GM12878 (cell line): ENCODE measurements around the gene TIE1. TPM values are rescaled to one million over a fixed set of nuclear protein-coding genes. Genes with fewer than 3 reads are reported as not detected.

Source experiments
- ATAC-seq: fragments of 200-7000 bp; cut with Tn5 transposase; 3 replicates; pipeline ENCODE4 v1.9.1; 2020; ENCODE audit warnings: mild to moderate bottlenecking, moderate library complexity
- BruUV-seq: library from RNA; stranded (reverse); fragments of 400-500 nt; replicated peaks from 2 replicates; lab custom pipeline; 2021; lab: Mats Ljungman, UMichigan
- CTCF ChIA-PET: fragments of 300-600 bp; sonication (Branson Sonifier 250); formaldehyde crosslinking; extraction: SDS; loops from one replicate; lab custom pipeline; 2021; ENCODE audit warnings: inconsistent platforms; lab: Yijun Ruan, JAX
- POLR2A ChIA-PET: fragments of 350-600 bp; formaldehyde crosslinking; extraction: SDS; loops from one replicate; lab custom pipeline; 2021; ENCODE audit warnings: inconsistent platforms; lab: Charles Lee
- RAD21 ChIA-PET: fragments of 300-600 bp; sonication (Branson Sonifier 250); formaldehyde crosslinking; loops from one replicate; lab custom pipeline; 2023; ENCODE audit warnings: antibody characterized with exemption; ENCODE audit not compliant: unreplicated experiment; lab: Charles Lee
- SMC1A ChIA-PET: fragments of 300-600 bp; sonication (Branson Sonifier 250); formaldehyde crosslinking; loops from one replicate; lab custom pipeline; 2023; ENCODE audit not compliant: unreplicated experiment, uncharacterized antibody; lab: Charles Lee
- DNase-seq: peaks from one replicate; pipeline ENCODE4 v3.0.0-alpha.2; 2011; ENCODE audit warnings: low read depth, low spot score
- FAIRE-seq: peaks from 3 replicates; lab custom pipeline; 2011; peaks lifted over from hg19 to GRCh38; lab: Jason Lieb, UNC
- H2AFZ ChIP-seq: 2 replicates; pipeline ENCODE4 v1.6.0; 2011; ENCODE audit warnings: low read depth, low read length, control low read depth; ENCODE audit not compliant: control insufficient read depth
- H3K27ac ChIP-seq: 2 replicates; pipeline ENCODE4 v1.5.1; 2011; ENCODE audit warnings: control low read depth; ENCODE audit not compliant: control insufficient read depth, insufficient read depth
- H3K27me3 ChIP-seq, 2 experiments: replicated peaks in 1 of 2; 2 replicates each; pipeline versions ENCODE4 v1.6.0 to v1.6.1; 2011; ENCODE audit warnings: low read length in 1 of 2; ENCODE audit not compliant: control insufficient read depth in 2 of 2, insufficient read depth in 2 of 2
- H3K36me3 ChIP-seq, 2 experiments: 2 replicates each; pipeline ENCODE4 v1.5.1; 2011; ENCODE audit warnings: low read length in 1 of 2; ENCODE audit not compliant: control insufficient read depth in 2 of 2, insufficient read depth in 2 of 2
- H3K4me1 ChIP-seq: 2 replicates; pipeline ENCODE4 v1.6.1; 2011; ENCODE audit warnings: mild to moderate bottlenecking, low read length, moderate library complexity, mixed read lengths; ENCODE audit not compliant: control insufficient read depth, insufficient read depth
- H3K4me2 ChIP-seq: 2 replicates; pipeline ENCODE4 v1.6.0; 2011; ENCODE audit warnings: control low read depth; ENCODE audit not compliant: control insufficient read depth, insufficient read depth
- H3K4me3 ChIP-seq: fragments of 200-600 bp; sonication (generic); 2 replicates; pipeline ENCODE4 v1.5.1; 2016
- H3K79me2 ChIP-seq: 2 replicates; pipeline ENCODE4 v1.6.0; 2011; ENCODE audit warnings: low read length; ENCODE audit not compliant: control insufficient read depth, insufficient read depth
- H3K9ac ChIP-seq: 2 replicates; pipeline ENCODE4 v1.8.0; 2011; ENCODE audit warnings: low read length, control low read depth, mixed read lengths; ENCODE audit not compliant: control insufficient read depth, insufficient read depth
- H3K9me3 ChIP-seq: replicated peaks from 3 replicates; pipeline ENCODE4 v1.5.1; 2011; ENCODE audit warnings: mild to moderate bottlenecking, low read length; ENCODE audit not compliant: control insufficient read depth, insufficient read depth
- H4K20me1 ChIP-seq: 2 replicates; pipeline ENCODE4 v1.6.0; 2011; ENCODE audit not compliant: control insufficient read depth, insufficient read depth
- BHLHE40 ChIP-seq, 2 experiments: fragments of 450-650 bp in 1 of 2; IDR thresholded peaks; 2 replicates each; pipeline ENCODE4 v1.6.1; 2011 to 2017; ENCODE audit warnings: low read depth in 2 of 2, borderline replicate concordance in 1 of 2, improper control_type of control experiment in 1 of 2, low read length in 1 of 2, mild to moderate bottlenecking in 1 of 2
- CEBPB ChIP-seq, 2 experiments: fragments of 150-350 bp in 1 of 2; IDR thresholded peaks; 2 replicates each; pipeline ENCODE4 v1.6.1; 2012 to 2014; ENCODE audit warnings: low read depth in 2 of 2, low read length in 2 of 2, borderline replicate concordance in 1 of 2, inconsistent platforms in 1 of 2
- FOS ChIP-seq: IDR thresholded peaks from 3 replicates; pipeline ENCODE4 v1.6.1; 2011; ENCODE audit warnings: borderline replicate concordance; ENCODE audit not compliant: insufficient read length; ENCODE audit errors: extremely low read depth
- FOXM1 ChIP-seq: IDR thresholded peaks from 2 replicates; pipeline ENCODE4 v1.6.1; 2012; ENCODE audit warnings: low read depth, mild to moderate bottlenecking, inconsistent platforms, low read length, moderate library complexity
- HDGF ChIP-seq: fragments of 450-650 bp; IDR thresholded peaks from 2 replicates; pipeline ENCODE4 v1.6.1; 2016; ENCODE audit warnings: antibody characterized with exemption
- IKZF2 ChIP-seq, 2 experiments: fragments of 450-650 bp; IDR thresholded peaks; 2 replicates each; pipeline ENCODE4 v1.6.1; 2017; ENCODE audit warnings: mild to moderate bottlenecking in 2 of 2, moderate library complexity in 2 of 2
- JUNB ChIP-seq: IDR thresholded peaks from 2 replicates; pipeline ENCODE4 v1.6.1; 2016; ENCODE audit warnings: antibody characterized with exemption, mild to moderate bottlenecking
- JUND ChIP-seq: IDR thresholded peaks from 2 replicates; pipeline ENCODE4 v1.6.1; 2012; ENCODE audit warnings: low read depth, mild to moderate bottlenecking, low read length, improper control_type of control experiment, moderate library complexity
- KDM1A ChIP-seq: fragments of 200-600 bp; sonication (generic); IDR thresholded peaks from 2 replicates; pipeline ENCODE4 v1.6.1; 2016; ENCODE audit warnings: borderline replicate concordance
- MYB ChIP-seq: fragments of 150-350 bp; IDR thresholded peaks from 2 replicates; pipeline ENCODE4 v1.6.1; 2014; ENCODE audit warnings: mild to moderate bottlenecking, low read depth, low read length, borderline replicate concordance
- PML ChIP-seq: IDR thresholded peaks from 2 replicates; pipeline ENCODE4 v1.6.1; 2012; ENCODE audit warnings: low read length, inconsistent platforms
- TCF3 ChIP-seq: IDR thresholded peaks from 2 replicates; pipeline ENCODE4 v1.6.1; 2012; ENCODE audit warnings: low read depth, mild to moderate bottlenecking, low read length, borderline replicate concordance; ENCODE audit not compliant: insufficient read depth
- ZNF217 ChIP-seq: fragments of 450-650 bp; IDR thresholded peaks from 2 replicates; pipeline ENCODE4 v1.6.1; 2017; ENCODE audit warnings: antibody characterized with exemption, mild to moderate bottlenecking
- ZNF274 ChIP-seq: IDR thresholded peaks from one replicate; pipeline ENCODE4 v1.8.0; 2011; ENCODE audit not compliant: insufficient read length, insufficient read depth
- ZNF384 ChIP-seq: IDR thresholded peaks from 2 replicates; pipeline ENCODE4 v1.6.1; 2012; ENCODE audit warnings: low read depth, mild to moderate bottlenecking, low read length, improper control_type of control experiment, borderline replicate concordance
- ZSCAN29 ChIP-seq: fragments of 450-650 bp; IDR thresholded peaks from 2 replicates; pipeline ENCODE4 v1.6.1; 2017; ENCODE audit warnings: mild to moderate bottlenecking, moderate library complexity
- in situ Hi-C: fragments of 300-500 bp; cut with MboI; formaldehyde crosslinking; loops from 9 replicates; pipeline ENCODE4 v1.14.3; 2018; ENCODE audit warnings: mixed read lengths
- intact Hi-C: fragments of 100-400 bp; cut with micrococcal nuclease; formaldehyde crosslinking; loops from one replicate; pipeline ENCODE4 v1.14.2; 2022; ENCODE audit not compliant: unreplicated experiment
- polyA plus RNA-seq, 11 experiments: library from polyadenylated mRNA; depleted of rRNA in 4 of 11; unstranded in 6 of 11; stranded (reverse) in 5 of 11; fragments of >200 nt; fragmentation: Nextera tagmentation in 4 of 11; fragmentation: Illumina TruSeq in 1 of 11; extraction: Ambion mirVana in 4 of 11; extraction: Trizol in 1 of 11; gene quantifications; 1 replicate in 1 of 11; 2 replicates in 10 of 11; pipeline versions ENCODE4 v1.2.1 to v1.2.3, GENCODE V29; 2011 to 2016; ENCODE audit warnings: inconsistent platforms in 2 of 11, missing spikeins in 2 of 11, low read depth in 1 of 11
- total RNA-seq, 4 experiments: library from RNA; depleted of rRNA in 3 of 4; stranded (reverse); fragments of >200 nt in 3 of 4; fragmentation: Illumina TruSeq in 1 of 4; extraction: Trizol in 1 of 4; gene quantifications; 2 replicates each; pipeline versions ENCODE4 v1.2.1 to v1.2.3, GENCODE V29; 2013 to 2021
- TF ChIP-seq, protein P1 (sequence below): fragments of 450-650 bp; IDR thresholded peaks from 2 replicates; pipeline ENCODE4 v1.6.1; 2016; ENCODE audit warnings: mild to moderate bottlenecking
- TF ChIP-seq, protein P2 (sequence below): fragments of 450-650 bp; IDR thresholded peaks from 2 replicates; pipeline ENCODE4 v1.6.1; 2016; ENCODE audit warnings: mild to moderate bottlenecking
- TF ChIP-seq, protein P3 (sequence below): IDR thresholded peaks from 2 replicates; pipeline ENCODE4 v1.6.1; 2011; ENCODE audit warnings: borderline replicate concordance, low read depth, mild to moderate bottlenecking, moderate library complexity, low read length; ENCODE audit not compliant: insufficient read depth, poor library complexity, severe bottlenecking

Gene TIE1
- total and polyA plus RNA-seq, 10 of the 15 experiments (the other 5 are each of a cell fraction or from before 2014, with no cell fraction given) = 0.26 to 3.9 (median 1.3) TPM

DNA sequence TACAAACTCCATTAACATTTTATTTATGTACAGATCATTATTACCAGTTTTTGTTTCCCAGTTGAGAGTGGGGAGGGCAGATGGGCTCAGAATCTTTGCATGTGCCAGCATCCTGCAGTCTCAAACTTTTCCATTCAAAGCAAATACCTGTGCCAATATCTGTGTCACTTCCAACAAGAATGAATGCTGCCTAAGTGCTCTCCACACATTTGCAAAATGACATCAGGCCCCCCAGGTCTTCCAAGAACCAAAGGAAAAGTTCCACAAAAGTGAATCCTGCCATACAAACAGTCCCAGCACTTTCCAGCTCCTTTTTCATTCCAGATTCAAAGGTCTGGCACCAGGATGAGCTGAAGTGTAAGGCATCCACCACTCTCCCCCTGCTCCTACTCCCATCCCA, 1.7 kb upstream of the TIE1 start:
- no peak overlapping the region for H3K9ac ChIP-seq
- peaks cover 13% of the 10 kb centered on the region for H3K4me1 ChIP-seq
- RAD21 ChIA-PET = no interaction called here
- no peaks in the 10 kb centered on the region for H3K27me3 ChIP-seq
- BruUV-seq = no TSS peak
- H3K4me2 ChIP-seq = no peak overlapping the region
- H2AFZ ChIP-seq = no peak overlapping the region
- no peak overlapping the region for H3K27ac ChIP-seq
- intact Hi-C loops = loop anchor here (5.0 kb wide), 1 partner anchor 68 kb away; the partner anchor contains the start of gene ELOVL1
- CTCF ChIA-PET = no interaction called here
- no peak overlapping the region for H3K4me3 ChIP-seq
- H3K36me3 ChIP-seq = no peaks in the 10 kb centered on the region
- TF ChIP-seq, protein P1, sequence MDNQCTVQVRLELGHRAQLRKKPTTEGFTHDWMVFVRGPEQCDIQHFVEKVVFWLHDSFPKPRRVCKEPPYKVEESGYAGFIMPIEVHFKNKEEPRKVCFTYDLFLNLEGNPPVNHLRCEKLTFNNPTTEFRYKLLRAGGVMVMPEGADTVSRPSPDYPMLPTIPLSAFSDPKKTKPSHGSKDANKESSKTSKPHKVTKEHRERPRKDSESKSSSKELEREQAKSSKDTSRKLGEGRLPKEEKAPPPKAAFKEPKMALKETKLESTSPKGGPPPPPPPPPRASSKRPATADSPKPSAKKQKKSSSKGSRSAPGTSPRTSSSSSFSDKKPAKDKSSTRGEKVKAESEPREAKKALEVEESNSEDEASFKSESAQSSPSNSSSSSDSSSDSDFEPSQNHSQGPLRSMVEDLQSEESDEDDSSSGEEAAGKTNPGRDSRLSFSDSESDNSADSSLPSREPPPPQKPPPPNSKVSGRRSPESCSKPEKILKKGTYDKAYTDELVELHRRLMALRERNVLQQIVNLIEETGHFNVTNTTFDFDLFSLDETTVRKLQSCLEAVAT = no peak
- TF ChIP-seq PML (no peak), ZSCAN29 (no peak), IKZF2 (IDR thresholded peaks at IDR 0.05) (no peak), MYB (no peak), FOXM1 (no peak), FOS (no peak), JUNB (no peak), JUND (no peak), BHLHE40 (IDR thresholded peaks at IDR 0.05; ENCODE audit: borderline replicate concordance in 1 of 2, low read depth in 2 of 2, low read length in 1 of 2) (no peak), CEBPB (IDR thresholded peaks at IDR 0.05; ENCODE audit: borderline replicate concordance in 1 of 2, low read depth in 2 of 2, low read length in 2 of 2) (no peak), ZNF384 (no peak), HDGF (no peak), ZNF274 (no peak), ZNF217 (no peak), TCF3 (no peak), KDM1A (no peak)
- TF ChIP-seq, protein P2, sequence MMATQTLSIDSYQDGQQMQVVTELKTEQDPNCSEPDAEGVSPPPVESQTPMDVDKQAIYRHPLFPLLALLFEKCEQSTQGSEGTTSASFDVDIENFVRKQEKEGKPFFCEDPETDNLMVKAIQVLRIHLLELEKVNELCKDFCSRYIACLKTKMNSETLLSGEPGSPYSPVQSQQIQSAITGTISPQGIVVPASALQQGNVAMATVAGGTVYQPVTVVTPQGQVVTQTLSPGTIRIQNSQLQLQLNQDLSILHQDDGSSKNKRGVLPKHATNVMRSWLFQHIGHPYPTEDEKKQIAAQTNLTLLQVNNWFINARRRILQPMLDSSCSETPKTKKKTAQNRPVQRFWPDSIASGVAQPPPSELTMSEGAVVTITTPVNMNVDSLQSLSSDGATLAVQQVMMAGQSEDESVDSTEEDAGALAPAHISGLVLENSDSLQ = no peak
- TF ChIP-seq, protein P3, sequence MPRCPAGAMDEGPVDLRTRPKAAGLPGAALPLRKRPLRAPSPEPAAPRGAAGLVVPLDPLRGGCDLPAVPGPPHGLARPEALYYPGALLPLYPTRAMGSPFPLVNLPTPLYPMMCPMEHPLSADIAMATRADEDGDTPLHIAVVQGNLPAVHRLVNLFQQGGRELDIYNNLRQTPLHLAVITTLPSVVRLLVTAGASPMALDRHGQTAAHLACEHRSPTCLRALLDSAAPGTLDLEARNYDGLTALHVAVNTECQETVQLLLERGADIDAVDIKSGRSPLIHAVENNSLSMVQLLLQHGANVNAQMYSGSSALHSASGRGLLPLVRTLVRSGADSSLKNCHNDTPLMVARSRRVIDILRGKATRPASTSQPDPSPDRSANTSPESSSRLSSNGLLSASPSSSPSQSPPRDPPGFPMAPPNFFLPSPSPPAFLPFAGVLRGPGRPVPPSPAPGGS = no peak
- no peak for DNase-seq
- no peaks in the 10 kb centered on the region for H3K79me2 ChIP-seq
- POLR2A ChIA-PET = no interaction called here
- SMC1A ChIA-PET = interaction anchor here (1.3 kb wide), 1 partner anchor 9 kb away, joined by 4 read pairs; no protein-coding TSS in a partner anchor
- in situ Hi-C loops = no loop called here
- no peaks in the 10 kb centered on the region for H3K9me3 ChIP-seq
- no peak for FAIRE-seq
- no peak for ATAC-seq
- no peaks in the 10 kb centered on the region for H4K20me1 ChIP-seq
